ENCODE data around the gene ZNF750.

DNA sequence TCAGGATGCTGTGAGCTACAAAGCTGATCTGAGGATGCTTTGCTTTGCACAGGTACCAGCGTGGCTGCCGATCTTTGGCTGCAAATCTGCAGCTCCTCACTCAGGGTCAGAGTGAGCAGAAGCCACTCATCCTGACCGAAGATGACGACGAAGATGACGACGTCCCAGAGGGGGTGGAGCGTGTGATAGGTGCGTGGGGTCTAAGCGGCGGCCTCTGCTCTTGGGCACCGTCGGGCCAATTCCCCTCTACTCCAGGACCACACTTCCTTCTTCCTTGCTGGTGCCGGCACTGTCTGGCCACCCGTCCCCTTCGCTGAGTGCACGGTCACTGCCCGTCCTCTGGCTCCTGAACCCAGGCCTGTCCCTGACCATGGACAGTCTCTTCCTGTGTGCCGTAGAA, 34.0 kb downstream of the ZNF750 start:
- TF ChIP-seq, protein P1, sequence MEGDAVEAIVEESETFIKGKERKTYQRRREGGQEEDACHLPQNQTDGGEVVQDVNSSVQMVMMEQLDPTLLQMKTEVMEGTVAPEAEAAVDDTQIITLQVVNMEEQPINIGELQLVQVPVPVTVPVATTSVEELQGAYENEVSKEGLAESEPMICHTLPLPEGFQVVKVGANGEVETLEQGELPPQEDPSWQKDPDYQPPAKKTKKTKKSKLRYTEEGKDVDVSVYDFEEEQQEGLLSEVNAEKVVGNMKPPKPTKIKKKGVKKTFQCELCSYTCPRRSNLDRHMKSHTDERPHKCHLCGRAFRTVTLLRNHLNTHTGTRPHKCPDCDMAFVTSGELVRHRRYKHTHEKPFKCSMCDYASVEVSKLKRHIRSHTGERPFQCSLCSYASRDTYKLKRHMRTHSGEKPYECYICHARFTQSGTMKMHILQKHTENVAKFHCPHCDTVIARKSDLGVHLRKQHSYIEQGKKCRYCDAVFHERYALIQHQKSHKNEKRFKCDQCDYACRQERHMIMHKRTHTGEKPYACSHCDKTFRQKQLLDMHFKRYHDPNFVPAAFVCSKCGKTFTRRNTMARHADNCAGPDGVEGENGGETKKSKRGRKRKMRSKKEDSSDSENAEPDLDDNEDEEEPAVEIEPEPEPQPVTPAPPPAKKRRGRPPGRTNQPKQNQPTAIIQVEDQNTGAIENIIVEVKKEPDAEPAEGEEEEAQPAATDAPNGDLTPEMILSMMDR (IDR thresholded peaks at IDR 0.05; ENCODE audit: insufficient read depth, low read length), result no peak
- TF ChIP-seq POLR2AphosphoS5 (IDR thresholded peaks at IDR 0.05; ENCODE audit: low read depth), result no peak
- TF ChIP-seq, protein P2, sequence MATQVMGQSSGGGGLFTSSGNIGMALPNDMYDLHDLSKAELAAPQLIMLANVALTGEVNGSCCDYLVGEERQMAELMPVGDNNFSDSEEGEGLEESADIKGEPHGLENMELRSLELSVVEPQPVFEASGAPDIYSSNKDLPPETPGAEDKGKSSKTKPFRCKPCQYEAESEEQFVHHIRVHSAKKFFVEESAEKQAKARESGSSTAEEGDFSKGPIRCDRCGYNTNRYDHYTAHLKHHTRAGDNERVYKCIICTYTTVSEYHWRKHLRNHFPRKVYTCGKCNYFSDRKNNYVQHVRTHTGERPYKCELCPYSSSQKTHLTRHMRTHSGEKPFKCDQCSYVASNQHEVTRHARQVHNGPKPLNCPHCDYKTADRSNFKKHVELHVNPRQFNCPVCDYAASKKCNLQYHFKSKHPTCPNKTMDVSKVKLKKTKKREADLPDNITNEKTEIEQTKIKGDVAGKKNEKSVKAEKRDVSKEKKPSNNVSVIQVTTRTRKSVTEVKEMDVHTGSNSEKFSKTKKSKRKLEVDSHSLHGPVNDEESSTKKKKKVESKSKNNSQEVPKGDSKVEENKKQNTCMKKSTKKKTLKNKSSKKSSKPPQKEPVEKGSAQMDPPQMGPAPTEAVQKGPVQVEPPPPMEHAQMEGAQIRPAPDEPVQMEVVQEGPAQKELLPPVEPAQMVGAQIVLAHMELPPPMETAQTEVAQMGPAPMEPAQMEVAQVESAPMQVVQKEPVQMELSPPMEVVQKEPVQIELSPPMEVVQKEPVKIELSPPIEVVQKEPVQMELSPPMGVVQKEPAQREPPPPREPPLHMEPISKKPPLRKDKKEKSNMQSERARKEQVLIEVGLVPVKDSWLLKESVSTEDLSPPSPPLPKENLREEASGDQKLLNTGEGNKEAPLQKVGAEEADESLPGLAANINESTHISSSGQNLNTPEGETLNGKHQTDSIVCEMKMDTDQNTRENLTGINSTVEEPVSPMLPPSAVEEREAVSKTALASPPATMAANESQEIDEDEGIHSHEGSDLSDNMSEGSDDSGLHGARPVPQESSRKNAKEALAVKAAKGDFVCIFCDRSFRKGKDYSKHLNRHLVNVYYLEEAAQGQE (IDR thresholded peaks at IDR 0.05; ENCODE audit: insufficient replicate concordance, low read depth), result no peak
- TF ChIP-seq SPI1 (IDR thresholded peaks at IDR 0.05; ENCODE audit: borderline replicate concordance, low read depth), result no peak
- no peak for TF ChIP-seq GABPA (IDR thresholded peaks at IDR 0.05; ENCODE audit: low read depth)

Data from HL-60 (cell line).